Measurements from ENCODE around the gene EPHB4.
A peak's percentile ranks its signal among the peaks of the same experiment; 100 is the strongest.

Gene EPHB4

DNA sequence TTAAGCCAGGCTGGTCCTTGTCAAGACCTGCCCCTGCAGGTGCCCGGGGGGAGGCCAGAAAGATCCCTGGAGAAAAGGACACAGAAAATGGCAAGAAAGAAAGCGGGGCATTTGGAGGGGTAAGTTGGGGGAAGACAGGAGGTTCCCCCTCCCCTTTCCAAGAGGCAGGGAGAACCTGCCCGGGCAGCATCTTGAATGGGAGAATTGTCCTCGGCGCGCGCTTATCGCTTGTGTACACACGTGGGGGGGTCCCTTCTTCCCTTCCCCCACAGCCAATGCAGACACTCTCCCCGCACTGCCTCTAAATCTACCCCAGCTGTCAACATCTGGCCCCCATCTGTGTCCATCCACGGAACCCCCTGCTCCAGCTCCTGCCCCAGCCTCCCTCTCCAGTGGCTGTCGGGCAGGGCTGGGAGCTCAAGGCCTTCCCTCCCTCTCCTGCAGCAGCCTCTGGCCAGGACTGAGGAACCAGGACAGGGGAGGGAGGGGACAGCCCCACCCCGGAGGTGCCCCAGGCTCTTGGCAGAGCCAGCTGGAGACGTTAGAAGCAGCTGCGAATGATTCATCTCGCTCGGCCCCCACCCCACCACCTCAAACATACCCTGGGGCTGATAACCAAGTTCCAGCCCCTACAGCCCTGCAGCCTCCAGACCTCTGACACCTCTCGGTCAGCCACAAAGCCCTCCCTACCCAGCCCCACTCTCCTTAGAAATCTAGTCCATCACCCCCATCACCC, 25.3 kb downstream of the EPHB4 start:
- Histone ChIP-seq H3K36me3 (replicated peaks; ENCODE audit: insufficient read depth, low read length) (no peaks in the 10 kb centered on the region), H3K27me3 (replicated peaks; ENCODE audit: insufficient read depth, low read length) (peaks cover 81% of the 10 kb centered on the region), H3K4me2 (ENCODE audit: low read depth, low read length) (no peak overlapping the region), H3K79me2 (ENCODE audit: low read length) (no peaks in the 10 kb centered on the region), H3K27ac (ENCODE audit: low read length) (no peak overlapping the region), H3F3A (ENCODE audit: insufficient read depth, low read length) (no peaks in the 10 kb centered on the region), H3K9me2 (replicated peaks; ENCODE audit: insufficient read depth, low read length) (no peaks in the 10 kb centered on the region), H4K20me1 (ENCODE audit: insufficient read depth, low read length) (no peaks in the 10 kb centered on the region), H3K4me3 (ENCODE audit: low read length) (no peak overlapping the region), H2AFZ (ENCODE audit: low read length) (no peak overlapping the region), H3K4me1 (ENCODE audit: low read length) (peaks cover 7% of the 10 kb centered on the region), H3K9me3 (replicated peaks; ENCODE audit: insufficient read depth, low read length) (no peaks in the 10 kb centered on the region), H3K9ac (ENCODE audit: low read length) (no peak overlapping the region)
- DNase-seq, result no peak
- TF ChIP-seq EZH2 (optimal IDR thresholded peaks at IDR 0.05; ENCODE audit: low read depth, low read length) (no peak), EZH2phosphoT487 (IDR thresholded peaks at IDR 0.05; ENCODE audit: low read length) (no peak)
- TF ChIP-seq, protein P1, sequence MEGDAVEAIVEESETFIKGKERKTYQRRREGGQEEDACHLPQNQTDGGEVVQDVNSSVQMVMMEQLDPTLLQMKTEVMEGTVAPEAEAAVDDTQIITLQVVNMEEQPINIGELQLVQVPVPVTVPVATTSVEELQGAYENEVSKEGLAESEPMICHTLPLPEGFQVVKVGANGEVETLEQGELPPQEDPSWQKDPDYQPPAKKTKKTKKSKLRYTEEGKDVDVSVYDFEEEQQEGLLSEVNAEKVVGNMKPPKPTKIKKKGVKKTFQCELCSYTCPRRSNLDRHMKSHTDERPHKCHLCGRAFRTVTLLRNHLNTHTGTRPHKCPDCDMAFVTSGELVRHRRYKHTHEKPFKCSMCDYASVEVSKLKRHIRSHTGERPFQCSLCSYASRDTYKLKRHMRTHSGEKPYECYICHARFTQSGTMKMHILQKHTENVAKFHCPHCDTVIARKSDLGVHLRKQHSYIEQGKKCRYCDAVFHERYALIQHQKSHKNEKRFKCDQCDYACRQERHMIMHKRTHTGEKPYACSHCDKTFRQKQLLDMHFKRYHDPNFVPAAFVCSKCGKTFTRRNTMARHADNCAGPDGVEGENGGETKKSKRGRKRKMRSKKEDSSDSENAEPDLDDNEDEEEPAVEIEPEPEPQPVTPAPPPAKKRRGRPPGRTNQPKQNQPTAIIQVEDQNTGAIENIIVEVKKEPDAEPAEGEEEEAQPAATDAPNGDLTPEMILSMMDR (IDR thresholded peaks at IDR 0.05; ENCODE audit: low read length), result no peak

DNA sequence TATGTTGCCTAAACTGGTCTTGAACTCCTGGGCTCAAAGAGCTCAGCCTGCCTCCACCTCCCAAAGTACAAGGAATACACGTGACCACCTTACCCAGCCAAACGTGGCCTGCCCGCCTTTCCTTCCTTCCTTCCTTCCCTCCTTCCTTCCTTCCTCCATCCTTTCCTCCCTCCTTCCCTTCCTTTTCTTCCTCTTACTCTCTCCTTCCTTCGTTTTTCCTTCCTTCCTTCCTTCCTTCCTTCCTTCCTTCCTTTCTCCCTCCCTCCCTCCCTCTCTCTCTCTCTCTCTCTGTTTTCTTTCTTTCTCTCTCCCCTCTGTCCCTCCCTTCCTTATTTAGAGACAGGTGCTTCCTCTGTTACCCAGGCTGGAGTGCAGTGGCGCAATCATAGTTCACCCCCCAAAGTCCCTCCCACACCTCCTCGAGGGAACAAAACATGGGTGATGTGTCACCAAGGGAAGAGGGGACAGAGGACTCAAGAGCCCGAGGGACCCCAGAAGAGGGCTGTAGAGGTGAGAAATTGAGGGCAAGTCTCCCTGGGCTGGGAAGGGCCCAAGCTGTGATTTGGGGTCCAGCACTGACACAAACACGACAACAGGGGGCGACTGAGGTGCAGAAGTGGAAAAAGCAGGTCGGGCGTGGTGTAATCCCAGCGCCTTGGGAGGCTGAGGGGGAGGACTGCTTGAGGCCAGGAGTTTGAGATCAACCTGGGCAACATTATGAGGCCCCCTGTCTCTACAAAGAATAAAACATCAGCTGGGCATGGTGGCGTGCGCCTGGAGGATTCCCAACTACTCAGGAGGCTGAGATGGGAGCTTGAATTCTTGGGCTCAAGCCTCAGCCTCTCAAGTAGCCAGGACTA, 28.1 kb downstream of the EPHB4 start:
- TF ChIP-seq EZH2 (optimal IDR thresholded peaks at IDR 0.05; ENCODE audit: low read depth, low read length) (no peak), EZH2phosphoT487 (IDR thresholded peaks at IDR 0.05; ENCODE audit: low read length) (no peak)
- TF ChIP-seq, protein P1 (IDR thresholded peaks at IDR 0.05; ENCODE audit: low read length), result peak; percentile 71
- peak; percentile 19 for DNase-seq
- Histone ChIP-seq H2AFZ (ENCODE audit: low read length) (no peak overlapping the region), H3F3A (ENCODE audit: insufficient read depth, low read length) (no peaks in the 10 kb centered on the region), H3K79me2 (ENCODE audit: low read length) (no peaks in the 10 kb centered on the region), H3K9ac (ENCODE audit: low read length) (no peak overlapping the region), H3K9me2 (replicated peaks; ENCODE audit: insufficient read depth, low read length) (no peaks in the 10 kb centered on the region), H3K4me2 (ENCODE audit: low read depth, low read length) (no peak overlapping the region), H3K4me1 (ENCODE audit: low read length) (peaks cover 7% of the 10 kb centered on the region), H3K9me3 (replicated peaks; ENCODE audit: insufficient read depth, low read length) (no peaks in the 10 kb centered on the region), H3K36me3 (replicated peaks; ENCODE audit: insufficient read depth, low read length) (no peaks in the 10 kb centered on the region), H3K27ac (ENCODE audit: low read length) (no peak overlapping the region), H3K4me3 (ENCODE audit: low read length) (no peak overlapping the region), H4K20me1 (ENCODE audit: insufficient read depth, low read length) (no peaks in the 10 kb centered on the region), H3K27me3 (replicated peaks; ENCODE audit: insufficient read depth, low read length) (peaks cover 76% of the 10 kb centered on the region)

DNA sequence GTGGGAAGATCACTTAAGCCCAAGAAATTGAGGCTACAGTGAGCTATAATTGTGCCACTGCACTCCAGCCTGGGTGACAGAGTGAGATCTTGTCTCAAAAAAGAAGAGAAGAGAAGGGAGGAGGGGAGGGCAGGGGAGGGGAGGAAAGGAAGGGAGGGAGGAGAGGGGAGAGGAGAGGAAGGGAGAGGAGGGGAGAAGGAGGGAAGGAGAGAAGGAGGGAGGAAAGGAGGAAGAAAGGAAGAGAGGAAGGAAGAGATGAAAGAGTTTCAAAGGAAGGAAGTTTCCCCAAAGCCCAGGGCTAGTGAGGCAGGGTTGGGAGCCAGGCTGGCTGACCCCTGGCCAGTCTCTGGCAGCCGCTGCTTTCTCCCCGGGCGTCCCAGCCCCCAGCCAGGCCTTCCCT, 32.6 kb downstream of the EPHB4 start:
- H3K4me3 ChIP-seq (ENCODE audit: low read length), result no peak overlapping the region
- H3F3A ChIP-seq (ENCODE audit: insufficient read depth, low read length), result no peaks in the 10 kb centered on the region
- no peaks in the 10 kb centered on the region for H3K9me3 ChIP-seq (replicated peaks; ENCODE audit: insufficient read depth, low read length)
- H3K79me2 ChIP-seq (ENCODE audit: low read length), result no peaks in the 10 kb centered on the region
- H3K27ac ChIP-seq (ENCODE audit: low read length), result no peak overlapping the region
- H4K20me1 ChIP-seq (ENCODE audit: insufficient read depth, low read length), result no peaks in the 10 kb centered on the region
- H3K9ac ChIP-seq (ENCODE audit: low read length), result no peak overlapping the region
- no peak overlapping the region for H3K4me2 ChIP-seq (ENCODE audit: low read depth, low read length)
- H3K27me3 ChIP-seq (replicated peaks; ENCODE audit: insufficient read depth, low read length), result peaks cover 80% of the 10 kb centered on the region
- no peaks in the 10 kb centered on the region for H3K4me1 ChIP-seq (ENCODE audit: low read length)
- no peak overlapping the region for H2AFZ ChIP-seq (ENCODE audit: low read length)
- no peak for DNase-seq
- TF ChIP-seq, protein P1 (IDR thresholded peaks at IDR 0.05; ENCODE audit: low read length), result no peak
- TF ChIP-seq EZH2 (optimal IDR thresholded peaks at IDR 0.05; ENCODE audit: low read depth, low read length) (no peak), EZH2phosphoT487 (IDR thresholded peaks at IDR 0.05; ENCODE audit: low read length) (no peak)
- H3K9me2 ChIP-seq (replicated peaks; ENCODE audit: insufficient read depth, low read length), result no peaks in the 10 kb centered on the region
- no peaks in the 10 kb centered on the region for H3K36me3 ChIP-seq (replicated peaks; ENCODE audit: insufficient read depth, low read length)

Data from MM.1S (cell line).